ENCODE results near the gene SNX7. TPM values are rescaled to one million over a fixed set of nuclear protein-coding genes. Genes with fewer than 3 reads are reported as not detected.

Gene SNX7
- total RNA-seq, 1 donor from 2014 or later = 15.8 TPM

- DNase-seq = no peak
- intact Hi-C loops (cut with micrococcal nuclease) = no loop called here
- no peak for TF ChIP-seq CTCF (IDR thresholded peaks at IDR 0.05; ENCODE audit: borderline replicate concordance)
- Histone ChIP-seq H3K9me3 (replicated peaks) (peaks cover 4% of the 10 kb centered on the region), H3K27me3 (ENCODE audit: low read depth) (no peaks in the 10 kb centered on the region), H3K36me3 (peaks cover 3% of the 10 kb centered on the region), H3K27ac (replicated peaks) (no peak overlapping the region), H3K4me3 (no peak overlapping the region), H3K4me1 (no peaks in the 10 kb centered on the region)
Observed at GRCh38 chr1:98723574-98723973, 62.1 kb downstream of the SNX7 start.

- no peaks in the 10 kb centered on the region for H3K9me3 ChIP-seq (replicated peaks)
Observed at GRCh38 chr1:98732985-98733781, 71.7 kb downstream of the SNX7 start.

GRCh38 chr1:98733782-98734112 is 72.2 kb downstream of the SNX7 start:
- TF ChIP-seq CTCF (IDR thresholded peaks at IDR 0.05; ENCODE audit: borderline replicate concordance) = no peak
- no peak for DNase-seq
- no peaks in the 10 kb centered on the region for H3K27me3 ChIP-seq (ENCODE audit: low read depth)
- no peaks in the 10 kb centered on the region for H3K36me3 ChIP-seq
- no peak overlapping the region for H3K27ac ChIP-seq (replicated peaks)
- intact Hi-C loops (cut with micrococcal nuclease) = no loop called here
- H3K4me1 ChIP-seq = no peaks in the 10 kb centered on the region
- H3K9me3 ChIP-seq (replicated peaks) = no peaks in the 10 kb centered on the region
- no peak overlapping the region for H3K4me3 ChIP-seq

More at GRCh38 chr1:98732985-98733781, 71.7 kb downstream of the SNX7 start:
- Histone ChIP-seq H3K27ac (replicated peaks) (no peak overlapping the region), H3K4me1 (no peaks in the 10 kb centered on the region), H3K36me3 (no peaks in the 10 kb centered on the region), H3K4me3 (no peak overlapping the region), H3K27me3 (ENCODE audit: low read depth) (no peaks in the 10 kb centered on the region)
- intact Hi-C loops (cut with micrococcal nuclease) = no loop called here
- TF ChIP-seq CTCF (IDR thresholded peaks at IDR 0.05; ENCODE audit: borderline replicate concordance) = no peak
- no peak for DNase-seq

- H3K4me3 ChIP-seq = no peak overlapping the region
- H3K9me3 ChIP-seq (replicated peaks) = no peaks in the 10 kb centered on the region
- H3K36me3 ChIP-seq = no peaks in the 10 kb centered on the region
- DNase-seq = no peak
- TF ChIP-seq CTCF (IDR thresholded peaks at IDR 0.05; ENCODE audit: borderline replicate concordance) = no peak
- no peaks in the 10 kb centered on the region for H3K4me1 ChIP-seq
- H3K27me3 ChIP-seq (ENCODE audit: low read depth) = no peaks in the 10 kb centered on the region
- H3K27ac ChIP-seq (replicated peaks) = no peak overlapping the region
- intact Hi-C loops (cut with micrococcal nuclease) = no loop called here
Observed at GRCh38 chr1:98735756-98736155, 74.2 kb downstream of the SNX7 start.

GRCh38 chr1:98737835-98738234 is 76.3 kb downstream of the SNX7 start:
- Histone ChIP-seq H3K4me3 (no peak overlapping the region), H3K9me3 (replicated peaks) (no peaks in the 10 kb centered on the region), H3K27ac (replicated peaks) (no peak overlapping the region), H3K4me1 (peaks cover 6% of the 10 kb centered on the region), H3K36me3 (no peaks in the 10 kb centered on the region), H3K27me3 (ENCODE audit: low read depth) (no peaks in the 10 kb centered on the region)
- DNase-seq = no peak
- intact Hi-C loops (cut with micrococcal nuclease) = no loop called here
- no peak for TF ChIP-seq CTCF (IDR thresholded peaks at IDR 0.05; ENCODE audit: borderline replicate concordance)
